A673 (cell line): ENCODE results near the gene LRBA. TPM values are rescaled to one million over a fixed set of nuclear protein-coding genes. Genes with fewer than 3 reads are reported as not detected.

Experiments
- BruUV-seq: library from RNA; stranded (reverse); fragments of 400-500 nt; replicated peaks from 2 replicates; lab custom pipeline; 2021; lab: Mats Ljungman, UMichigan
- CTCF ChIA-PET: fragments of 300-600 bp; sonication (Branson Sonifier 250); formaldehyde crosslinking; loops from one replicate; lab custom pipeline; 2022; ENCODE audit warnings: antibody characterized with exemption; lab: Charles Lee
- POLR2A ChIA-PET: fragments of 300-600 bp; sonication (Branson Sonifier 250); formaldehyde crosslinking; loops from one replicate; lab custom pipeline; 2022; ENCODE audit warnings: antibody characterized with exemption; ENCODE audit not compliant: low non-redundant PET; lab: Charles Lee
- DNase-seq: peaks from one replicate; pipeline ENCODE4 v3.0.0-alpha.2; 2015; ENCODE audit warnings: low spot score
- H3K27ac ChIP-seq: fragments of 200-600 bp; sonication (generic); 2 replicates; pipeline ENCODE4 v1.5.1; 2016; ENCODE audit warnings: mixed run types, low read depth, mild to moderate bottlenecking, mixed read lengths, antibody characterized with exemption, low read length; ENCODE audit not compliant: poor library complexity, severe bottlenecking
- H3K27me3 ChIP-seq: fragments of 200-600 bp; sonication (generic); replicated peaks from 2 replicates; pipeline ENCODE4 v1.6.1; 2017; ENCODE audit warnings: mixed run types, low read depth, mild to moderate bottlenecking, mixed read lengths, antibody characterized with exemption, low read length; ENCODE audit not compliant: insufficient read depth, poor library complexity
- H3K36me3 ChIP-seq: fragments of 200-600 bp; sonication (generic); 2 replicates; pipeline ENCODE4 v1.6.1; 2016; ENCODE audit warnings: mixed run types, mild to moderate bottlenecking, mixed read lengths, antibody characterized with exemption, low read length; ENCODE audit not compliant: insufficient read depth, poor library complexity, severe bottlenecking
- H3K4me1 ChIP-seq: fragments of 200-600 bp; sonication (generic); 2 replicates; pipeline ENCODE4 v1.6.1; 2017; ENCODE audit warnings: mixed run types, mild to moderate bottlenecking, mixed read lengths, antibody characterized with exemption, low read length; ENCODE audit not compliant: insufficient read depth, poor library complexity, severe bottlenecking
- H3K4me3 ChIP-seq: fragments of 200-600 bp; sonication (generic); 2 replicates; pipeline ENCODE4 v1.5.1; 2016; ENCODE audit warnings: low read depth, mixed run types, mild to moderate bottlenecking, mixed read lengths, low read length; ENCODE audit not compliant: poor library complexity, severe bottlenecking
- H3K9me3 ChIP-seq: fragments of 200-600 bp; sonication (generic); 2 replicates; pipeline ENCODE4 v1.6.1; 2016; ENCODE audit warnings: mixed run types, low read depth, mild to moderate bottlenecking, mixed read lengths, antibody characterized with exemption, low read length; ENCODE audit not compliant: poor library complexity, severe bottlenecking
- EZH2 ChIP-seq: fragments of 200-600 bp; sonication (generic); IDR thresholded peaks from 2 replicates; pipeline ENCODE4 v1.6.1; 2017; ENCODE audit warnings: borderline replicate concordance, low read depth, mild to moderate bottlenecking, mixed read lengths, antibody characterized with exemption, low read length; ENCODE audit not compliant: poor library complexity, severe bottlenecking
- intact Hi-C: fragments of 100-400 bp; cut with micrococcal nuclease; formaldehyde crosslinking; loops from one replicate; pipeline ENCODE4 v1.10.0; 2022; ENCODE audit not compliant: unreplicated experiment
- total RNA-seq: library from RNA; stranded (reverse); gene quantifications from 2 replicates; pipeline ENCODE4 v1.2.3, GENCODE V29; 2021
- TF ChIP-seq, protein P1 (sequence below): fragments of 300-800, 200-600 bp; sonication (generic); conservative IDR thresholded peaks from 2 replicates; pipeline ENCODE4 v1.5.1; 2017; ENCODE audit warnings: low read depth, mild to moderate bottlenecking, antibody characterized with exemption, low read length, moderate library complexity, mixed read lengths

Gene LRBA
- total RNA-seq, 1 experiment from 2014 or later: 35.7 TPM

DNA sequence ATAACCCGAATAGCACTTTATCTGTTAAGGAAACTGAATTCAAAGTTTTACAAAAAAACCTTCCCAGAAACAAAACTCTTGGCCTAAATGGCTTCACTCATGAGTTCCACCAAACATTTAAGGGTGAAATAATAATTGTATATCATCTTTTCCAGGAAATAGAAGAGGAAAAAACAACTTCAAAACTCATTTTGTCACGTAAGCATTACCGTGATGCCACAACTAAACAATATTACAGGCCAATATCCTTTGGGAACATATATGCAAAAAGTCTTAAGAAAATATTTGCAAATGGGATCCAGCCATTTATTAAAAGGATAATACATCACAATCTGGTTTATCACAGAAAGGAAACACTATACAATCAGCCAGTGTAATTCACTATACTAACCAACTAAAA lies 563.2 kb downstream of the LRBA start:
- BruUV-seq: no TSS peak
- ChIA-PET CTCF (no interaction called here), POLR2A (no interaction called here)
- Histone ChIP-seq H3K9me3 (no peaks in the 10 kb centered on the region), H3K4me3 (no peak overlapping the region), H3K36me3 (no peaks in the 10 kb centered on the region), H3K27ac (no peak overlapping the region), H3K27me3 (no peaks in the 10 kb centered on the region), H3K4me1 (no peaks in the 10 kb centered on the region)
- intact Hi-C loops: no loop called here
- TF ChIP-seq EZH2: no peak
- TF ChIP-seq, protein P1, sequence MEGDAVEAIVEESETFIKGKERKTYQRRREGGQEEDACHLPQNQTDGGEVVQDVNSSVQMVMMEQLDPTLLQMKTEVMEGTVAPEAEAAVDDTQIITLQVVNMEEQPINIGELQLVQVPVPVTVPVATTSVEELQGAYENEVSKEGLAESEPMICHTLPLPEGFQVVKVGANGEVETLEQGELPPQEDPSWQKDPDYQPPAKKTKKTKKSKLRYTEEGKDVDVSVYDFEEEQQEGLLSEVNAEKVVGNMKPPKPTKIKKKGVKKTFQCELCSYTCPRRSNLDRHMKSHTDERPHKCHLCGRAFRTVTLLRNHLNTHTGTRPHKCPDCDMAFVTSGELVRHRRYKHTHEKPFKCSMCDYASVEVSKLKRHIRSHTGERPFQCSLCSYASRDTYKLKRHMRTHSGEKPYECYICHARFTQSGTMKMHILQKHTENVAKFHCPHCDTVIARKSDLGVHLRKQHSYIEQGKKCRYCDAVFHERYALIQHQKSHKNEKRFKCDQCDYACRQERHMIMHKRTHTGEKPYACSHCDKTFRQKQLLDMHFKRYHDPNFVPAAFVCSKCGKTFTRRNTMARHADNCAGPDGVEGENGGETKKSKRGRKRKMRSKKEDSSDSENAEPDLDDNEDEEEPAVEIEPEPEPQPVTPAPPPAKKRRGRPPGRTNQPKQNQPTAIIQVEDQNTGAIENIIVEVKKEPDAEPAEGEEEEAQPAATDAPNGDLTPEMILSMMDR: no peak
- DNase-seq: no peak

DNA sequence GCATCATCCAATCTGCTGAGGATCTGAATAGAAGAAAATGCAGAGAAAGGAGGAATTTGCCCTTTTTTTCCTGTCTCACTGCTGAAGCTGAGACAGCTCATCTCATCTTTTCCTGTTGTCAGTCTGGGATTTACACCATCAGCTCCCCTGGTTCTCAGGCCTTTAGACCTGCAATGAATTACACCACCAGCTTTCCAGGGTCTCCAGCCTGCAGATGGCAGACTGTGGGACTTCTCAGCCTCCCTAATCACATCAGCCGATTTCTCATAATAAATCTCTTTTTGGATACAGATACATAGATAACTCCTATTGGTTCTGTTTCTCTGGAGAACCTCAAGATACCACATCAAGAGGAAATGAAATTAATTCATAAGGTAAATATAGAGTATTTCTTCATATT lies 567.7 kb downstream of the LRBA start:
- intact Hi-C loops: no loop called here
- TF ChIP-seq, protein P1: no peak
- no peak for TF ChIP-seq EZH2
- no peak overlapping the region for H3K4me3 ChIP-seq
- H3K27ac ChIP-seq: no peak overlapping the region
- no TSS peak for BruUV-seq
- no peaks in the 10 kb centered on the region for H3K4me1 ChIP-seq
- no peaks in the 10 kb centered on the region for H3K36me3 ChIP-seq
- ChIA-PET POLR2A (no interaction called here), CTCF (no interaction called here)
- H3K27me3 ChIP-seq: no peaks in the 10 kb centered on the region
- DNase-seq: no peak
- no peaks in the 10 kb centered on the region for H3K9me3 ChIP-seq

DNA sequence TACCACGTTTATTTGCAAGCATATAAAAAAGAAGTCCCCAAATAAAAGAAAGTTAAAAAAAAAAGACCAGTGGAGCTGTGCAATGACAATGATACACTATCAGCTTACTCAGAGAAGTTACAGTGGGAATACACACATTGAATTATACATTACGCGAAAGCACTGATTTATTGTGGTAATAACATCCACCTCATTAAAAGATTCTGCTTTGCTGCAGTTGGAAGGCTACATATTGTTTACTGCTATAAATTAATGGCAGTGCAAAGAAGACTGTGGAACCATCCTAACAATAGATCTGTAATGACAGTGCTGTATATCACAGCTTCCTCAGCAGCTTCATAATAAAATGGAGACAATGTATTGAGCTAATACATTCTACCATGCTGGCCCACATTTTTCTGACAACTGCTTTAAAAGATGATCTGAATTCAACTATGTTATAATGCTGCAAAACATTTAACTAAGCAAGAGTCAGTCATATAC lies 575.6 kb downstream of the LRBA start:
- DNase-seq: no peak
- Histone ChIP-seq H3K9me3 (no peaks in the 10 kb centered on the region), H3K4me3 (no peak overlapping the region), H3K36me3 (no peaks in the 10 kb centered on the region), H3K27ac (no peak overlapping the region), H3K4me1 (no peaks in the 10 kb centered on the region), H3K27me3 (no peaks in the 10 kb centered on the region)
- intact Hi-C loops: no loop called here
- BruUV-seq: no TSS peak
- CTCF ChIA-PET: no interaction called here
- POLR2A ChIA-PET: no interaction called here
- no peak for TF ChIP-seq EZH2

DNA sequence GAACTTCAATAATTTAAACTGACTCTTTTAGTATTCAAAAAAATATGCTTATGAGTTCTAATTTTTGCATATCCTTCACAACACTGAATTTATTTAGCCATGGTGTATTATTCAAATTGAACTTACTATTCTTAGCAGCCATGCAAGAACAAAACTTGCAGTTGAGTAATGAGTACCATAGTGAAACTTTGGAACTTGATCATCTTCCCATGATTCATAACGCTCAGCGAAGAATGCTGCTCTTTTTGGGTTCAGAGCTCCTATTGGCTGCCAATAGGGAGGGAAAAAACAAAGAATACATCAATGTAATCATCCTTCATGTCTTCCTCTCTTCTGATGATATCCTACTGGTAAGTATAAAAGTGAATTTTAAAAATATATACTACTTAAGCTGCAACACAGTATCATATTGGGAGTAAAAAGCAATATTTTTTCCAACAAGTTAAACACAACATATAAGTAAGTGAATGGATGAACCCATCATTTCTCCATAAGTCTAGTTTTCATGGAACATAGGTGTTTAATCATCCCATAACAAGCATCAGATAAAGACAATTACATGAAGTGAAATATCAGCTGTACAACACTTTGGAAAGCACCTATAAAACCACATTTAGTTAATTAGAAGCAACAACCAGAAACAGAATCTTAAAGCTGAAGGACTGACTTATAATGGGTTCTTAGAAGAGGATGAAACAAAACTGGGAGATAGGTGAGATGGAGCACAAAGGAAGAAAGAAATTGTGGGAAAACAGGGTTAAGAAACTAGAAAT lies 578.3 kb downstream of the LRBA start:
- TF ChIP-seq, protein P1: no peak
- no peak for TF ChIP-seq EZH2
- intact Hi-C loops: no loop called here

More for the DNA sequence above, 578.3 kb downstream of the LRBA start:
- Histone ChIP-seq H3K27me3 (no peaks in the 10 kb centered on the region), H3K4me1 (no peaks in the 10 kb centered on the region), H3K27ac (no peak overlapping the region), H3K9me3 (no peaks in the 10 kb centered on the region), H3K4me3 (no peak overlapping the region), H3K36me3 (no peaks in the 10 kb centered on the region)
- DNase-seq: no peak
- CTCF ChIA-PET: no interaction called here
- POLR2A ChIA-PET: no interaction called here
- BruUV-seq: no TSS peak
